Measurements from ENCODE around the gene FBXO2. TPM values are rescaled to one million over a fixed set of nuclear protein-coding genes. Genes with fewer than 3 reads are reported as not detected.

The FBXO2 gene
- total and polyA plus RNA-seq, 2 of the 4 experiments (the other 2 are of a cell fraction), result 0.36 to 1.7 TPM

- no peak for TF ChIP-seq FOS (IDR thresholded peaks at IDR 0.05; ENCODE audit: low read depth, low read length)
These were observed 19.6 kb downstream of the FBXO2 start (continued) for GRCh38 chr1:11634365-11635192.

- Histone ChIP-seq H4K5ac (ENCODE audit: low read depth, low read length) (no peak overlapping the region), H3K4ac (ENCODE audit: low read depth, low read length) (no peak overlapping the region), H3K18ac (ENCODE audit: low read depth, low read length) (no peak overlapping the region), H3K14ac (replicated peaks; ENCODE audit: low read depth, low read length) (no peak overlapping the region), H3K79me1 (ENCODE audit: low read depth in 1 of 2, low read length in 2 of 2) (no peaks in the 10 kb centered on the region), H2BK120ac (ENCODE audit: low read depth, low read length) (no peak overlapping the region), H3K4me2 (ENCODE audit: low read depth, low read length) (no peak overlapping the region), H4K91ac (ENCODE audit: insufficient read depth, low read depth, low read length) (no peak overlapping the region), H3K9me1 (ENCODE audit: insufficient read depth, low read length) (no peaks in the 10 kb centered on the region), H3K27ac (ENCODE audit: insufficient read depth, low read length) (no peak overlapping the region), H3K9me3 (ENCODE audit: control insufficient read depth, insufficient read depth, low read length) (no peaks in the 10 kb centered on the region), H3K56ac (ENCODE audit: extremely low read depth, insufficient read depth, low read length) (no peak overlapping the region), H3K9ac (ENCODE audit: low read depth, low read length) (no peak overlapping the region), H3K4me1 (ENCODE audit: control insufficient read depth, insufficient read depth, low read length) (no peaks in the 10 kb centered on the region), H2BK5ac (ENCODE audit: low read depth, low read length, poor library complexity, severe bottlenecking) (no peak overlapping the region), H3K4me3 (ENCODE audit: insufficient read depth, low read depth, low read length) (no peak overlapping the region), H3K36me3 (ENCODE audit: control insufficient read depth, insufficient read depth, low read length) (no peaks in the 10 kb centered on the region), H2AFZ (replicated peaks; ENCODE audit: low read length, poor library complexity) (no peak overlapping the region), H3K23ac (ENCODE audit: low read depth, low read length) (no peak overlapping the region), H2BK20ac (ENCODE audit: low read depth, low read length) (no peak overlapping the region), H2AK5ac (ENCODE audit: low read depth, low read length) (no peak overlapping the region), H3K27me3 (ENCODE audit: control insufficient read depth, insufficient read depth, low read length) (peaks cover 9% of the 10 kb centered on the region; the same call in 1 of the 2 replicates), H4K20me1 (ENCODE audit: insufficient read depth, low read length) (no peaks in the 10 kb centered on the region), H2BK15ac (ENCODE audit: low read depth, low read length) (no peak overlapping the region), H2AK9ac (replicated peaks; ENCODE audit: low read depth, low read length, poor library complexity) (no peak overlapping the region), H4K8ac (ENCODE audit: low read depth in 2 of 2, low read length in 2 of 2) (no peak overlapping the region)
- in situ Hi-C loops (cut with MboI; ENCODE audit: low sequenced_read_pairs), result no loop called here
- TF ChIP-seq CEBPB (IDR thresholded peaks at IDR 0.05; ENCODE audit: low read depth, low read length) (no peak), MAFK (IDR thresholded peaks at IDR 0.05; ENCODE audit: low read depth, low read length) (no peak), FOS (IDR thresholded peaks at IDR 0.05; ENCODE audit: low read depth, low read length) (no peak), MXI1 (IDR thresholded peaks at IDR 0.05; ENCODE audit: borderline replicate concordance, low read depth, low read length) (no peak), SMC3 (IDR thresholded peaks at IDR 0.05; ENCODE audit: low read depth, low read length) (no peak), RAD21 (IDR thresholded peaks at IDR 0.05; ENCODE audit: low read length) (no peak), RCOR1 (IDR thresholded peaks at IDR 0.05; ENCODE audit: insufficient replicate concordance, low read length) (no peak), ELK1 (IDR thresholded peaks at IDR 0.05; ENCODE audit: borderline replicate concordance, low read depth, low read length) (no peak), MAZ (IDR thresholded peaks at IDR 0.05; ENCODE audit: borderline replicate concordance, low read depth, low read length) (no peak), CTCF (conservative IDR thresholded peaks at IDR 0.05; ENCODE audit: low read depth, low read length) (no peak), POLR2A (IDR thresholded peaks at IDR 0.05; ENCODE audit: low read depth, low read length) (no peak), RFX5 (IDR thresholded peaks at IDR 0.05; ENCODE audit: low read depth, low read length) (no peak), CHD1 (IDR thresholded peaks at IDR 0.05; ENCODE audit: low read depth, low read length) (no peak)
- DNase-seq (no peak), ATAC-seq (ENCODE audit: low read depth) (no peak)
- dilution Hi-C loops (cut with HindIII; ENCODE audit: low sequenced_read_pairs, unreplicated experiment), result no loop called here
- ChIA-PET POLR2A (ENCODE audit: unreplicated experiment) (no interaction called here), CTCF (no interaction called here)
- no TSS peak for BruUV-seq (replicated peaks)
- intact Hi-C loops (cut with micrococcal nuclease), result no loop called here
- WGBS, 2 experiments (ENCODE audit: extremely low coverage in 2 of 2, insufficient read length in 1 of 2), result no CpG with 5 or more reads among the region's 15 CpGs
These were observed 24.8 kb downstream of the FBXO2 start for GRCh38 chr1:11629184-11630016.

Data from IMR-90 (cell line).